HL-60/S4 treated with retinoic acid at 250 ng/mL for 4 days and 3 days (cell line): ENCODE data around the gene CFAP99.

Source experiments
- in situ Hi-C: fragments of 300-500 bp; cut with MboI; formaldehyde crosslinking; loops from 2 replicates; pipeline ENCODE4 v1.7.0; 2022; ENCODE audit warnings: low sequenced_read_pairs

The CFAP99 gene

DNA sequence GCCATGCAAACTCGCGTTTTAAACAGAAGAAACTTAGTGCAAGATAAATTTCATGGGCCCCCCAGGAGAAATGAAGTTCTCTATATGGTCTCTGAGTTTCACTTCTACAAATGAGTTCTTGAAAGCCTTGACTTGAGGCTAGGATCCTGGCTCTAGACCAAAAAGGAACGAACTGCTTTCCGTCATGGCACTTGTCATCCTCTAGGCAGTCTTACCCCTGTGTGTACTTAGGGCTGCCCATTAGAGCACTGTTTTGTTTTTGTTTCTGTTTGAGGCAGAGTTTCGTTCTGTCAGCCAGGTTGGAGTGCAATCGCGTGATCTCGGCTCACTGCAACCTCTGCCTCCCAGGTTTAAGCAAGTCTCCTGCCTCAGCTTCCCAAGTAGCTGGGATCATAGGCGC, 79.2 kb downstream of the CFAP99 start:
- in situ Hi-C loops = no loop called here

DNA sequence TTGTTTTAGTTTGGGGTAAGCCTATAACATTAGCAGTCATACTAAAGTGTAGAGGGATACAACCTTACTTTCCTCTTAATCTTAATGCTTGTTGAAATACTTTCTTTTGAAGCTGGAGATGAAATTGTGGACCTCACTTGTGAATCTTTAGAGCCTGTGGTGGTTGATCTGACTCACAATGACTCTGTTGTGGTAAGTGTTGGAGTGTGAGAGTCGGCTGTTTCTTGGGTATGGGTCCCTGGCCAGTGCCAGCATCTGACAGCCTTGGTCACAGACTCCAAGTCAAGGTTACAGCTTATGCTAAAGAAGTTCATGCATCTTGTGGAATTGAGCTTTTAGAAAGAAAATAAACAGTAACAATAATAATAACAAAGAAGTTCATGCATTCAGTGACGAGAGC, 81.8 kb downstream of the CFAP99 start:
- in situ Hi-C loops = no loop called here

DNA sequence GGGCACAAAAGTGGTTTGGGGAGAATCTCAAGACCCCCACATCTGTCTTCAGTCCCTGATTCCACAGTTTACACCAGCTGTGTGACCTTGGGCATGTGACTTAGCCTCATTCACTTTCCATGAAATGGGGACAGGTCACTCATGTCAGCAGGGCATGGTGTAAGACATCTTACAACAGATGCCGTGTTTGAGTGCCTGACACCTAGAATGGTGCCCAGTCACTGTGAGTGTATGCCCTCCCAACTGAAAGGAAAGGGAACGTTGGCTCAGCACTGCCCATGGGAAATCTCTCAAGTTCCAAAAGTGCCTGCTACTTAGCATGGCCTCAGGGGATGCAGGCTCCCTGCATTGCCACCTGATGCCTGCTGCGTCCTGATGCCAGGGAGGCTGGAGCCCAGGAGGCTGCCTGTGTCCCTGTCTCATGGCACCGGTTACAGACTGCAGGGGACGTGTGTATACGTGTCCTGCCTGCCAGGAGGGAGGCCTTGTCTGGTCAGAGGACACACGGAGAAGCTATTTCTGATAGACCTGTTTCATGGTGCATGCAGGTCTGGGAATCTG, 82.4 kb downstream of the CFAP99 start:
- in situ Hi-C loops = no loop called here

DNA sequence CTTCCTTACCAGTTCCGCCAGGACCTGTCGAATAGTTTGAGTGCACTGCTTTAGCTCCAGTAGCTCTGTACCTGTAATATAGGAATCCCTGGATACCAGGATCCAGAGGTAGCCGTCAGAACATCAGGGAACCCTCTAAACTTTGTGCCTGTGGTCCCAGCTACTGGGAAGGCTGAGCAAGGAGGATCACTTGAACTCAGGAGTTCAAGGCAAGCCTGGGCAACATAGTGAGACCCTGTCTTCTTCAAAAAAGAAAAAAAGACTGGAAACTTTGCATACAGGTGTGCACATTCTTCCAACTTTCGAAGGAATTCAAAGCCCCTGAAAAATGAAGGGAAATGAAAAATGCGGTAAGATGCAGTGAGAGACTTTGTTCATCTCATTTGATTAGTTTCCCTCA, 85.1 kb downstream of the CFAP99 start:
- in situ Hi-C loops = no loop called here

DNA sequence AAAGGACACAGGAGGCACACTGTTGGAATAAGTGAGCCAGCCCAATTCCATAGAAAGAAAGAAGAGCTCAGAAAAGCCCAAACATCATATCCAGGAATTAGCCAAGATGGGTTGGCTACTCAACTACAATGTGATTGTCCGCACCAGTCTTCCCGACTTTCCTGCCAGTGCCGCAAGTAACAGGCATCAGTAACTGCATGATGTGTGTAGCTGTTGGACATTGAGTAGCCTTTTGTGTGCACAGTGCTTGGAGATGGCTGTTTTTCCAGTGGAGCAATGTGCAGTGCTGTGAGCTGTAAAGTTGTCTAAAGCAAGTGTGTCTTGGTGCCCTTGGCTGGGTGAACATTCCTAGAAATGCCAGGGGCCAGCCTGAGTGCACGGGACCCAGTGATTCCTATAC, 88.5 kb downstream of the CFAP99 start:
- in situ Hi-C loops = no loop called here

DNA sequence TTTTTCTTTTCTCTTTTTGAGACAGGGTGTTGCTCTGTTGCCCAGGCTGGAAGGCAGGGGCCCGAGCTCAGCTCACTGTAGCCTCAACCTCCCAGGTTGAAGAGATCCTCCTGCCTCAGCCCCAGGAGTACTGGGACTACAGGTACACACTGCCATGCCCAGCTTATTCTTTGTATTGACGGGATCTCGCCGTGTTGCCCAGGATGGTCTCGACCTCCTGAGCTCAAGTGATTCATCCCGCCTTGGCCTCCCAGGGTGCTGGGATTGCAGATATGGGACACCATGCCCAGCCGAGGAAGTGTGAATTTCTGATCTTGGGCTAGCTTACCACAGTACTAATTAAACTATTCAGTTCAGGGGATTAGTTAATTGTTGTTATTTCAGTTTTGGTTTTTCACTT, 89.1 kb downstream of the CFAP99 start:
- in situ Hi-C loops = no loop called here

DNA sequence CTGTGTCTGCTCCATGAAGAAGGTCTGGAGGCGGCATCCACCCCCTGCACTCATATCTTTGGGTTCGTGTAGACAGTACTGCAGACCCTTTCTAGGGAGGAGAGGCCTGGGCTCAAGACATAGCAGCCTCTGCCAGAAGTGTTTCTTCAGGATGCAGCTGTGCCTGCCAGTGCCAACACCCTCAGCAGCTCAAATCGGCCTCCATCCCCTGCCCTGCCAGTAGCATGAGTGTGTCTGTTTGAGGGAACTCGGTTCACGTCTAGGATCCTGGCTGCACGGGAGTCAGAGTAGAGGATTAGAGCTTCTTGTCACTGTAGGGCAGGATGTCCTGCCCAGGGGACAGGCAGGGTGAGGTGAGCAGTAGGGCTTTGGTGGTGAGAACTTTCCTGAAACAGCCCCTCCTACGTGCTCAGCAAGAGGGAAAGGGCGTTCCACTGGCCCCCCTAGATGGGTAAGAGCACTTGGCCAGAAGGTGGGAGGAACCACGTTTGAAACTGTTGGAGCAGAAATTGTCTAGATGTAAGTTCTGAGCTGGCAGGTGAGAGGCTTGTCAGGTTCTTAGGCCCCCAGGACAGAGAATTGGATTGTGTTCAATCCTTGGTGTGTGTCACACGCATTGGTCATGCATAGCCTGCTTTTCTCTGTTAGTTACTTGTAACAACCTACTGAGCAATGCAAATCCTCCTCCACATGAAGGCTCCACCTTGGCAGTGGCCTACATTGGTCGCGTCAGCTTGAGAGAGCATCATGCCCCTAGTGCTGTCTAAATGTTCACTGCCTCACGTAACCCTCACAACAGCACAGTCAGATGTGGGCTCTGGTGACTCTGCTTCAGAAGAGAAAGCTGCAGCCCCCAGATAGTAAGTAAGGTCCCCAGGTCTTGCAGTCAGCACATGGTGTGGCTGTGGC, 91.8 kb downstream of the CFAP99 start:
- in situ Hi-C loops = no loop called here

DNA sequence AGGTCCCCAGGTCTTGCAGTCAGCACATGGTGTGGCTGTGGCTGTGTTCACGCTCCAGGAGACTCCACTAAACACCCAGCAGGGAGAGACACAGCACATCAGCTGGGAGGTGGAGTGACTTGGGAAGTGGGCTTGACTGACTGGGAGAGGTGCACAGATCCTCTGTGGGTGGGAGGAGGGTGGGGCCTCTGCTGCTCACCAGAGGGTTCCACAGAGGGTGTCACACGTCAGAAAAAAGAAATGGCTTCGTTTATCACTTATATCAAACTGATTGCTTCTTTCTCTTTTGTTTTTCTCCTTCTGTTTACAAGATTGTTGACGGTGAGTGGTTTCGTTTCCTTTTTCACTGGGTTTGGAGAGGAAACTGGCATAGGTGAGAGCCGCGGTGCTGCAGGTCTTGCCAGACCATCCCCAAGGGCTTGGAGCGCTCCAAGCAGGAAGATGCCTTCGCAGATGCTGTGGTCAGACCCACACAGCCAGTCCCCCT, 92.9 kb downstream of the CFAP99 start:
- in situ Hi-C loops = no loop called here
